Measurements from ENCODE around the gene GDF2. TPM values are rescaled to one million over a fixed set of nuclear protein-coding genes. Genes with fewer than 3 reads are reported as not detected.

Gene GDF2
- total RNA-seq, 1 donor from 2014 or later: not detected

GRCh38 chr10:47366731-47367460, 44.6 kb downstream of the GDF2 start:
- no peak for DNase-seq (ENCODE audit: extremely low read depth, low read depth, low spot score)

- DNase-seq (ENCODE audit: extremely low read depth, low read depth, low spot score): no peak
Observed at GRCh38 chr10:47367646-47368045, 45.4 kb downstream of the GDF2 start.

- DNase-seq (ENCODE audit: extremely low read depth, low read depth, low spot score): no peak
Observed at GRCh38 chr10:47368431-47369180, 46.4 kb downstream of the GDF2 start.

- DNase-seq (ENCODE audit: extremely low read depth, low read depth, low spot score): no peak
Observed at GRCh38 chr10:47369251-47369894, 47.1 kb downstream of the GDF2 start.

GRCh38 chr10:47370015-47370767, 47.9 kb downstream of the GDF2 start:
- no peak for DNase-seq (ENCODE audit: extremely low read depth, low read depth, low spot score)

- no peak for DNase-seq (ENCODE audit: extremely low read depth, low read depth, low spot score)
Observed at GRCh38 chr10:47370878-47371277, 48.6 kb downstream of the GDF2 start.

GRCh38 chr10:47371629-47372485, 49.6 kb downstream of the GDF2 start:
- DNase-seq (ENCODE audit: extremely low read depth, low read depth, low spot score): no peak

GRCh38 chr10:47372726-47373125, 50.5 kb downstream of the GDF2 start:
- no peak for DNase-seq (ENCODE audit: extremely low read depth, low read depth, low spot score)

GRCh38 chr10:47374611-47375536, 52.6 kb downstream of the GDF2 start:
- DNase-seq (ENCODE audit: extremely low read depth, low read depth, low spot score): no peak

- no peak for DNase-seq (ENCODE audit: extremely low read depth, low read depth, low spot score)
Observed at GRCh38 chr10:47376522-47377220, 54.4 kb downstream of the GDF2 start.

Other genes with a start within 250 kb of the GDF2 start
- not detected in 2 replicates for gene GDF10, start 22.3 kb upstream of the GDF2 start, total RNA-seq
- not detected in 2 replicates for gene RBP3, start 25.9 kb downstream of the GDF2 start, total RNA-seq
- not detected in 2 replicates for gene ZNF488, start 61.8 kb downstream of the GDF2 start, total RNA-seq
- 0.12 TPM in 1 of 2 replicates, not detected in the other for gene ANXA8, start 161.7 kb downstream of the GDF2 start, total RNA-seq
- not detected in 2 replicates for gene FAM25G, start 169.2 kb downstream of the GDF2 start, total RNA-seq
- gene AGAP9, start 201.2 kb downstream of the GDF2 start, total RNA-seq: 3.1 and 4.8 TPM in 2 replicates